ENCODE measurements around the gene SULT4A1.

GRCh38 chr22:43883719-43884415 is 21.6 kb upstream of the SULT4A1 start:
- TF ChIP-seq CTCF (IDR thresholded peaks at IDR 0.05; ENCODE audit: insufficient read depth, low read length, poor library complexity, severe bottlenecking) (no peak), EZH2phosphoT487 (conservative IDR thresholded peaks at IDR 0.05; ENCODE audit: low read length) (no peak)

Data from SU-DHL-6 (cell line).